ENCODE data around the gene ABCC2.
"Not testable (repeated sequence)": the region's sequence is repeated elsewhere in the genome, so short reads cannot be mapped to it uniquely, and the experiment has no call there.

Gene ABCC2

GRCh38 chr10:99812177-99812576 lies 29.7 kb downstream of the ABCC2 start:
- no peak for ATAC-seq

DNA sequence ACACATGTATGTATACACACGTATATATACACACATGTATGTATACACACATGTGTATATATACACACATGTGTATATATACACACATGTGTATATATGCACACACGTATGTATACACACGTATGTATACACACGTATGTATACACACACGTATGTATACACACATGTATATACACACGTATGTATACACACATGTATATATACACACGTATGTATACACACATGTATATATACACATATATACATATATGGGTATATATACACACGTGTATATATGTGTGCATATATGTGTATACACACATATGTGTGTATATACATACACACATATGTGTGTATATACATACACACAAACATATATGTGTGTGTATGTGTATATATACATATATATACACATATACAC lies 31.7 kb downstream of the ABCC2 start:
- ATAC-seq, result no peak

DNA sequence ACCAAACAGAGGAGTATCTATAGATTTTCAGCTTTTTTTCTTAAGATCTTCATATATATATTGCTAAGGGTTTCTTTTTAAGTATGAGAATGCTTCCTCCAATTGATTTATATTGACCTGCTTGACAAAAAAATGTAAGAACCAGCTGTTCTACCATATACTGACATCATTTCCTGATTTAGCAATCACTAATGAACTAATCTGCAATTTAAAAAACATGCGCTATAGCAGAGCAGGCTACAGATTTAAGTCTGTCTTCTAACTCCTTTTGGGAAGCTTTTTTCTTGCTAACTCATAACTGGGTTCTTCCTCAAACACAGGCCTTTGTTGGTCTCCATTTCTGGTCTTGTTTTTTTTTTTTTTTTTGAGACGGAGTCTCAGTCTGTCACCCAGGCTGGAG lies 33.2 kb downstream of the ABCC2 start:
- ATAC-seq, result no peak

DNA sequence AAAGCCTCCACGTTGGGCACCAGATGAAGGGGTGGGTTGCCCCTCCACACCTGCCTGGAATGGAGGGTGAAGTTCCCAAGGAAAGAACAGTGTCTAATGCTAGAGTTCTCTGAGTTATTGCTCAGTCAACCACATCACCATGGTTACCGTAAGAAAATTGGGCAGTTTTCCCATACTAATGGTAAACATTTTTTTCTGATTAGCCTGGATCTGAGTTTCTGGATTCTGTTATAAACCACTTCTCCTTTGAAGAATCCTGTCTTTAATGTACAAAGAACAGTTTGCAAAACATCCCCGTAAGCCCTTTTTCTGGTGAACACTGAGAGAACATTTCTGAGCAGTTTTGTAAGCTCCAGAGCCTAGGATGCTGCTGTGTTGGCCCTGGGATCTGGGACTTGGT lies 45.5 kb downstream of the ABCC2 start:
- no peak for ATAC-seq

GRCh38 chr10:99828464-99828863 lies 46.0 kb downstream of the ABCC2 start:
- ATAC-seq, result no peak

DNA sequence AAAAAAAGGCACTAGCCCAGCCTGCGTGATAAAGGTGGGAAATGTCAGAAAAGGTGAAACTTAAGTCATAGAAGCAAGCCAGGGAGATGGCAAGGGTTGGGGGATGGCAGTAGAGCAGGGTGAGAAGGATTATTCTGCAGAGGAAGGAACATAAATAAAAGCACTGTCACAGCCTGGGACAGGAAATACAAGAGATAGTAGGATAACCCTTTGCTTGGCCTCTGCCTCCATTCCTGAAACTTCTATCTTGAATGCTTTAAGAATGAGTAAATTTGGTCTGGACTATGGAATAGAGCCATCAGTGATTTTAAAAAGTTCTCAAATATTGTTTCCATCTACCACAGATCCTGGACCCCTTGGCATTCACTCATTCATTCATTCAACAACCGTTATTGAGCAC lies 50.0 kb downstream of the ABCC2 start:
- ATAC-seq, result no peak

GRCh38 chr10:99834410-99834809 lies 52.0 kb downstream of the ABCC2 start:
- peak; percentile 70 to 74 for ATAC-seq

- no peak for ATAC-seq
Observed at GRCh38 chr10:99835947-99836346, 53.5 kb downstream of the ABCC2 start.

DNA sequence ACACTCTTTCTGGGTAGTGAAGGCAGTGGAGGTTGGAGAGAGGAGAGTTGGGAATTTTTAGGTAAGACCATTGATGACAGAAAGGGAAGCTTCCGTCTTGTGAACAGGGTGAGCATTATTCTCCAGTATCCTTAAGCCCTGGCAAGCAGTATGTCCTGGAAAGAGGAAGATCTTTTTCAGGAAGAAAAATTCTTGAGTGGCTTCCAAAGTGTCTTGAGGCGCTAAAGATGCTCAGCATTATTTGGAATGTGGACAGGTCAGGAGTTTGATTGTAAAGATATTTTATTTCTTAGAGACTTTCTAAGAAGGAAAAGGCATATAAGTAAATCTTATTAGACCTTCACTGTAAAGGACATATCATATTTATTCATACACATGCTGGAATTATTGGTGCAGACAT lies 54.3 kb downstream of the ABCC2 start:
- no peak for ATAC-seq

GRCh38 chr10:99840859-99841258 lies 58.4 kb downstream of the ABCC2 start:
- not testable (repeated sequence) for ATAC-seq

DNA sequence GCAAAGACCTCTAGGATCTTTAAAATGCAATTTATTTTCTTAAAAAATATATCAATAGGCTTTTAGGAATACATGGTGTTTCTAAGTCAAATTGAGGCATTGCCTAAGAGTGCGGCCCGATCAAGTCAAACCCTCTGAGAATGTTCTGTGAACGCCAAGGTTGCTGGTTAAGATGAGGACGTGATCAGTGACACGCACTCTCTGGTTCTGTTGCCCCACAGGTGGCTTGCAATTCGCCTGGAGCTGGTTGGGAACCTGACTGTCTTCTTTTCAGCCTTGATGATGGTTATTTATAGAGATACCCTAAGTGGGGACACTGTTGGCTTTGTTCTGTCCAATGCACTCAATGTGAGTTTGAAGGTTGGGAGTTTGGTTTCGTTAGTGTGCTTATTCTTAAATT lies 59.3 kb downstream of the ABCC2 start:
- ATAC-seq, result no peak

DNA sequence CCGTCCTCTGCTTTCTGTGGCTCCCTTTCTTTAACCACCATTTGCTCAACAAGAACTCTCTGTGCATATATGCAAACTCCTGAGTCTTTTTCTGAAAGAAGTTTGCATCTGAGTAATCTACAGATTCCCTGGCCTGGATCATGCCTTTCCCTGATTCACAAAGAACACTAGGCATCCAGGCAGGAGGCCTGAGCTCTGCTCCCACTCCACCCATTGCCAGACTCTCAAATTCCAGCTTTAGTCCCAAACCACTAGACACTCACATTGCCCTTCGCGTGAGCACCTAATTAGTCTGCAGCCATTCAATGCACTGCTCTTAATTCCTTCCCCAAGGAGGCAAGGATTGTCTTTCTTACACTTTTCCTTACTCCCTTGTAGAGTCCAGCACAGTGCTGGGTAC lies 60.9 kb downstream of the ABCC2 start:
- no peak for ATAC-seq

DNA sequence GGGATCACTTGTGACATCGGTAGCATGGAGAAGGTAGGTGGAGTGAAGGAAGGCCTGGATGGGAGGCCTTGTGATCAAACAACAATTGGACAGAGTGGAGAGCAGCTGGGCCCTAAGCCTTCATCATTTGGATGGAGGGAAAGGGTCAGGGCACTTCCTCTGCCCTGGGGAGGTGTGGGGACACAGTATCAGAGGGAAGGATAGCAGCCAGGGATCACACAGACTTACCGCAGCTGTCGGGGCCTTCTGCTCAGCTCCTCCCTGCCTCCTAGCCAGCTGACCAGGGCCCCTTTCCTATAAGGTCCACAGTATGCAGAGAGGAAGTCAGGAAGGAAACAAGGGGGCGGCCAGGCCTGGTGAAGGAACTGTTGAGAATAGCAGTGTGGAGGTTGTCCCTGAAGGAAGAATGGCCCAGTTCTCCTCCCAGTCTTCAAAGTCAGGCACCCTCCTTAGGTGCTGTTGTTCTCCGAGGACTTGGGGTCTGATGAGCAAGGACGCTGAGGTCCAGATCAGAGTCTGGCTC lies 62.1 kb downstream of the ABCC2 start:
- no peak for ATAC-seq

DNA sequence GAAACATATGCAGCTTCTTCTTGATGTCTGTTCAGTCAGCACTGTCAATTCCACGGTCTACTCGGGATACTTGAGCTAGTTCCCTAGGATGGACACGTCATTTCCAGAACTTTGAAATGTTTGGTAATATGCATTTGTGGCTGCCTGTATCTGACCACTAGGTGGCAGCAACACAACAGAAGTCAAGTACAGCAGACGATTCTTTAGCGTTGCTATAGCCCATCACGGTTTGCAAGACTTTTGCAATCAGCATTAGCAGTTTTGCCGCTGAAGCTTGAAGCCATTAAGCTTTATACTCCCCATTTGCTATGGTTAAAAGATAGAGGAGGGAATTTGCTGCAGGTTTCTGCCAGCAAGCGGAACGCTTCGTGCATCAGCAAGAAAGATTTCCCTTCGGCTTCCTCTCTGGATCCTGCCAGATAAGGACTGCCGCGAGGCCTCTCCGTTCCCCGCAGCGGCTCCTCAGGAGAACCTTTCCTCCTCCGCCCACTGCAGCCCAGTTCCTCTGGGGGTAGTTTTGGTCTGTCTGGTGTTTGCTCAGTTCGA lies 63.5 kb downstream of the ABCC2 start:
- peak; percentile 84 to 89 for ATAC-seq

DNA sequence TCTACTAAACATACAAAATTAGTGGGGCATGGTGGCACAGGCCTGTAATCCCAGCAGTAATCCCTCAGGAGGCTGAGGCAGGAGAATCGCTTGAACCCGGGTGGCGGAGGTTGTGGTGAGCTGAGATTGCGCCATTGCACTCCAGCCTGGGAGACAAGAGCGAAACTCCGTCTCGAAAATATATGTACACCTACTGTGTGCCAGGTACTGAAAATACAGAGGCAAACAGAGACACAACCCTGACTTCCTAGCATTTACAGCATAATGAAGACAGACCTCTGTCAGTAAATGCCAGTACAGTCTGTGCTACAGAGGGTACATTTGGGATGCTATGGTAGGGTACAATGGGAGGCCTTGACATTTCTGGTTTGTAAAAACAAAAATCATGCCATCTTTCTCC lies 66.6 kb downstream of the ABCC2 start:
- no peak for ATAC-seq

GRCh38 chr10:99849536-99849935 lies 67.1 kb downstream of the ABCC2 start:
- no peak for ATAC-seq

DNA sequence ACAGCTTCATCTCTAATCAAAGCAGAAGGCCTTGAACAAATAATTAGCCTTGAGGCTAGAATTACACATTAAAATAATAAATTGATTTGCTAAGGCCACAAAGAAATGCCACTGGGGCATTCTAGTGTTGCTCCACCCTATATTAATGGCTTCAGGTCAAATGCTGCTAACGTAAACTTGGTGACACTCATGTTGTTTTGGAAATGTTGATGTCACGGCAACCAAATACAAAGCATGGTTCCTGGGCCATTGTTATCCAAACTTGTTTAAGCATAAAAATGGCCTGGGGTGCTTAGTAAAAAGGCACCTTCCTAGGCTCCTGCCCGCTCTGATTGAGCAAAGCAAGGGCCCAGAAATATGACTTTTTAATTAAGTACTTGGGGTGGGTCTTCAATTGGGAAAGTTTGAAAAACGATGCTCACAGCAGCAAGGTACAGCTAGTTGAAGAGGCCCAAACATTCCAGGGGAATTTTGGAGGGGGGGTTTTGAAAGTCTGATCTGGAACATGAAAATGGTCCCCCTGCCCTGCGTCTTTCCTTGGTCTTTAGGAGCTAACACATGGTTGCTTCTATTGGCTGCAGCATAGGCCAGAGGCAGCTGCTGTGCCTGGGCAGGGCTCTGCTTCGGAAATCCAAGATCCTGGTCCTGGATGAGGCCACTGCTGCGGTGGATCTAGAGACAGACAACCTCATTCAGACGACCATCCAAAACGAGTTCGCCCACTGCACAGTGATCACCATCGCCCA lies 67.8 kb downstream of the ABCC2 start:
- ATAC-seq, result no peak

- ATAC-seq, result no peak
Observed at GRCh38 chr10:99850767-99851340, 68.4 kb downstream of the ABCC2 start.

DNA sequence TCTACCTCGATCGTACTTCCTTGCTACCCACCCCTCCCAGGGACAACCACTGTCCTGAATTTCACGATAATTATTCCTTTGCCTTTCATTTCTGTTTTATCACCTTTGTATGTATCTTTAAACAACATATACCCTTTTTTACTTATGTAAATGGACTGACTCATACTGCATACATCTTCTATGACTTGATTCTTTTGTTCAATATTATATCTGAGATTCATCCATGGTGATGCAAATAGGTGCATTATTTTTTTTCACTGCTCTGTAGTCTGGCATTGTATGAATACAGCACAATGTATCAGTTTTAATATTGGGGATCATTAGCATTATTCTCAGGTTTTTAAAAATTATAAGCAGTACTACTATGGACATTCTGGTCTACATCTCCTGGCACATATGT lies 69.4 kb downstream of the ABCC2 start:
- ATAC-seq, result no peak

DNA sequence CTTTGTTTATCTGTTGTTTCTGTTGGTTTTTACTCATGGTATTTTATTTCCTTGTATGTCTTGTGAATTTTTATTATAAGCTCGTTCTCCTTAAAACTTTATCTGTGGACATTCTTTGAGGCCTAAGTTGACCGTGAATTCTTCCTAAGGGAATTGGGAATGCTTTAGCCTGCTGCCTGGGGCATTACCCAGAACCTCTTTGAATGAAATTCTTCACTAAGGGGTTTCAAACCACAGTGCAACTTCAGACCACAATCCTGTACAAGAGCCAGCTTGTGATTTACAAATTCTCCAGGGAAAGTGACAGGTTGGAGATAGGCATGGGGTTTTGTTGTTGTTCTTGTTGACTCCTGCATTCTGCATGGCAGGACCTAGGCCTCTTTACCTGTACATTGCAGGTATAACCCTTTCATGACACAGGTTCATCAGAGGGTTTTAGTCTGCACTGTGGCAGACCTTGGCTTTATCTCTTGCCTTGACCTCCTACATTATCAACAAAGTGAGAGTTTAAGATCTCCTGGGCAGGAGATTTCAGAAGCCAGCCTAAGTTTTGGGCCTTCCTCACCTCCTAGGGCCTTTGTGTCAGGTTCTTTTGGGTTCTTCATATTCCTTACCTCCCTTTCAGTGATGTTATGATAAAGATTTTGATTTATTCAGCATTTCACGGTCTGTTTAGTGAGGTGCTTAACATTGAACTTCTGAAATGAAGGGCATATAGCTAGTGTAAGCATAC lies 70.2 kb downstream of the ABCC2 start:
- no peak for ATAC-seq

DNA sequence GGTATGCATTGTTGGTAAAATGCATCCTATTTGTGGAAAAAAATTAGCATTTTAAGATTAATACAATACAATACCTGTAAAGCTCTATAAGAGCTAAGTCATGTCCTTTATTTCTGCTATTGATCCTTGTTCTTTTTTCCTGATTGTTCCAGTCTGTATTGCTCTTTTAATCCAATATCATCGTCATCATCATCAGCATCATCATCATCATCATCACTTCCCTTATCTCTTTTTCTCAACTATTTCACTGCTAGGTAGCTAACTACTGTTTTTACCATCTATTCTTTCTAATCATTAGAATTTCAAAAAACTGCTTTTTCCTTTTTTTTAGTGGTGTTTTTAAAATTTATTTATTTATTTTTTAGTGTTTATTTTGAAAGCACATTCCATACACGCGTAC lies 71.2 kb downstream of the ABCC2 start:
- ATAC-seq, result no peak

DNA sequence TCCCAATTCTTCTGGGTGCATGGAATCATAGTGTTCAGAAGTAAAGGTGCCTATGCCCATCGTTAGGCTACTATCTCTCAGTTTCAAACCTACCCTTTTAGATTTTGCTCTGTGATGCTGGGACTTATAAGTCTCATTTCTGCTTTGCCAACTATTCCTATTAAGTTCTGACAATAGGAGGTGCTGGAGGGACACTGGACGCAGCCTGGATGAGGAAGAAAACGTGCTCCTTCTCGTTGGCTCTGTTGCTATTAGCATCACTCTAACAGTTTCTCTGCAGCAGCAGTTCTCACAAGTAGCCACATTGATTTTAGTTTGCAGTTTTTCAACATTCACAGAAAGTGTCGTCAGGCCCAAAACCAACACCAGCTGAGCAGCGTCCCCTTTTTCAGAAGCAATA lies 72.4 kb downstream of the ABCC2 start:
- ATAC-seq, result no peak

DNA sequence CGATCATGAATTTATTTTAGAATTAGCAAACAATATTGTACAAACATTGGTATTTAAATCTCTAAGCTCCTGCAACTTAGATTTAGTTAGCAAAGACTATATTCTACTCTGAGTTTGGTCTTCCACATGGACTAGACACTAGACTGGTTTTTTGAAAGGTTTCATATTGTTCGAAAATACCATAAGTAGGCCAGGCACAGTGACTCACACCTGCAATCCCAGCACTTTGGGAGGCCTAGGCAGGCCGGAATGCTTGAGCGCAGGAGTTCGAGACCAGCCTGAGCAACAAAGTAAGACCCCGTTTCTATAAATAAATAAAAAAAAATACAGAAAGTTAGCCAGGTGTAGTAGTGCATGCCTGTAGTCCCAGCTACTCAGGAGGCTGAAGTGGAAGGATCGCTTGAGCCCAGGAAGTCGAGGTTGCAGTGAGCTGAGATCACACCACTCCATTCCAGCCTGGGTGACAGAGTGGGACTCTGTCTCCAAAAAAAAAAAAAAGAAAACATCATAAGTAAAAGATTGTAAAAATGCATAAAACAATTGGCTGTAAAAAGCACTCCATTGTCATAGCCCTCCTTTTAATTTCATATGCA lies 73.1 kb downstream of the ABCC2 start:
- ATAC-seq, result no peak

Data from activated CD4-positive, CD25-positive, alpha-beta regulatory T cell treated with anti-CD3 and anti-CD28 coated beads, Interleukin-2, amount 50 U/mL, for 24 hours (primary cell).